Bone marrow (tissue), 2 donors: Measurements from ENCODE around the gene DTD1.

Experiments used
- DNase-seq, 2 donors: peaks; one replicate each; lab custom pipeline; 2025; lab: John Stamatoyannopoulos, UW

Gene DTD1

GRCh38 chr20:18705910-18706309 is 118.1 kb downstream of the DTD1 start:
- DNase-seq: no peak

GRCh38 chr20:18712131-18712530 is 124.3 kb downstream of the DTD1 start:
- no peak for DNase-seq

GRCh38 chr20:18712882-18713281 is 125.0 kb downstream of the DTD1 start:
- DNase-seq: no peak

- DNase-seq: no peak
Observed at GRCh38 chr20:18715564-18715963, 127.7 kb downstream of the DTD1 start.

- DNase-seq: no peak
Observed at GRCh38 chr20:18717062-18717461, 129.2 kb downstream of the DTD1 start.

- no peak for DNase-seq
Observed at GRCh38 chr20:18718129-18718528, 130.3 kb downstream of the DTD1 start.

- DNase-seq: no peak
Observed at GRCh38 chr20:18719426-18719825, 131.6 kb downstream of the DTD1 start.

- DNase-seq: no peak
Observed at GRCh38 chr20:18721551-18722115, 133.8 kb downstream of the DTD1 start.

- DNase-seq: no peak
Observed at GRCh38 chr20:18722371-18722770, 134.5 kb downstream of the DTD1 start.

- DNase-seq: no peak
Observed at GRCh38 chr20:18724077-18724476, 136.2 kb downstream of the DTD1 start.

- no peak for DNase-seq
Observed at GRCh38 chr20:18724788-18725464, 137.1 kb downstream of the DTD1 start.

- no peak for DNase-seq
Observed at GRCh38 chr20:18727032-18727508, 139.2 kb downstream of the DTD1 start.

GRCh38 chr20:18728165-18728869 is 140.5 kb downstream of the DTD1 start:
- no peak for DNase-seq

GRCh38 chr20:18728870-18729224 is 141.0 kb downstream of the DTD1 start:
- no peak for DNase-seq

- DNase-seq: no peak
Observed at GRCh38 chr20:18729231-18729825, 141.5 kb downstream of the DTD1 start.

- no peak for DNase-seq
Observed at GRCh38 chr20:18731940-18732339, 144.1 kb downstream of the DTD1 start.

GRCh38 chr20:18734525-18735189 is 146.8 kb downstream of the DTD1 start:
- no peak for DNase-seq

GRCh38 chr20:18737140-18737539 is 149.3 kb downstream of the DTD1 start:
- no peak for DNase-seq

- no peak for DNase-seq
Observed at GRCh38 chr20:18738055-18738454, 150.2 kb downstream of the DTD1 start.

- no peak for DNase-seq
Observed at GRCh38 chr20:18738888-18739287, 151.0 kb downstream of the DTD1 start.

GRCh38 chr20:18739751-18740166 is 151.9 kb downstream of the DTD1 start:
- DNase-seq: no peak

- DNase-seq: no peak
Observed at GRCh38 chr20:18740726-18741125, 152.9 kb downstream of the DTD1 start.
